H9 (cell line): ENCODE results near the gene KRTAP19-5. TPM values are rescaled to one million over a fixed set of nuclear protein-coding genes. Genes with fewer than 3 reads are reported as not detected.

Source experiments
- DNase-seq: peaks from one replicate; pipeline ENCODE4 v3.0.0-alpha.2; 2017
- H2AFZ ChIP-seq: one replicate; pipeline ENCODE4 v1.6.1; 2013; ENCODE audit warnings: mild to moderate bottlenecking, low read length, control low read depth, moderate library complexity
- H2AK5ac ChIP-seq: 2 replicates; pipeline ENCODE4 v1.6.1; 2013; ENCODE audit warnings: low read length, control low read depth, mixed read lengths; ENCODE audit not compliant: insufficient read length
- H2BK120ac ChIP-seq: one replicate; pipeline ENCODE4 v1.6.1; 2013; ENCODE audit warnings: low read depth, mild to moderate bottlenecking, low read length, control low read depth, inconsistent platforms; ENCODE audit not compliant: poor library complexity, severe bottlenecking
- H2BK12ac ChIP-seq: 2 replicates; pipeline ENCODE4 v1.6.1; 2013; ENCODE audit warnings: low read length, control low read depth, mixed read lengths, low read depth; ENCODE audit not compliant: insufficient read length
- H2BK15ac ChIP-seq: 2 replicates; pipeline ENCODE4 v1.6.1; 2013; ENCODE audit warnings: low read depth, low read length, control low read depth
- H2BK20ac ChIP-seq: one replicate; pipeline ENCODE4 v1.6.1; 2013; ENCODE audit warnings: low read depth, mild to moderate bottlenecking, low read length, control low read depth, inconsistent platforms; ENCODE audit not compliant: poor library complexity, severe bottlenecking
- H2BK5ac ChIP-seq: 2 replicates; pipeline ENCODE4 v1.6.1; 2013; ENCODE audit warnings: low read length, control low read depth, mixed read lengths; ENCODE audit not compliant: insufficient read length
- H3K14ac ChIP-seq: 2 replicates; pipeline ENCODE4 v1.6.1; 2013; ENCODE audit warnings: low read length, control low read depth; ENCODE audit not compliant: insufficient read depth
- H3K18ac ChIP-seq: 2 replicates; pipeline ENCODE4 v1.6.1; 2013; ENCODE audit warnings: low read depth, mild to moderate bottlenecking, mixed read lengths, low read length, control low read depth; ENCODE audit not compliant: insufficient read length
- H3K23ac ChIP-seq: 2 replicates; pipeline ENCODE4 v1.6.1; 2013; ENCODE audit warnings: low read length, control low read depth, mixed read lengths, low read depth; ENCODE audit not compliant: insufficient read length
- H3K23me2 ChIP-seq: 2 replicates; pipeline ENCODE4 v1.6.1; 2013; ENCODE audit warnings: low read depth, mild to moderate bottlenecking, mixed read lengths, low read length, control low read depth; ENCODE audit not compliant: insufficient read length, poor library complexity, severe bottlenecking
- H3K27ac ChIP-seq: 2 replicates; pipeline ENCODE4 v1.5.1; 2013; ENCODE audit warnings: low read length, control low read depth, mixed read lengths, low read depth; ENCODE audit not compliant: insufficient read length
- H3K27me3 ChIP-seq: 2 replicates; pipeline ENCODE4 v1.6.1; 2013; ENCODE audit warnings: low read length, control low read depth, inconsistent platforms; ENCODE audit not compliant: insufficient read depth
- H3K4ac ChIP-seq: 2 replicates; pipeline ENCODE4 v1.6.1; 2013; ENCODE audit warnings: low read depth, mild to moderate bottlenecking, control low read depth, inconsistent platforms, low read length, moderate library complexity
- H3K4me1 ChIP-seq: 2 replicates; pipeline ENCODE4 v1.6.1; 2013; ENCODE audit warnings: low read length, control low read depth, inconsistent platforms; ENCODE audit not compliant: insufficient read depth
- H3K4me2 ChIP-seq: 2 replicates; pipeline ENCODE4 v1.6.1; 2013; ENCODE audit warnings: low read length, control low read depth, mixed read lengths; ENCODE audit not compliant: insufficient read length, insufficient read depth
- H3K56ac ChIP-seq: 2 replicates; pipeline ENCODE4 v1.6.1; 2013; ENCODE audit warnings: low read depth, mild to moderate bottlenecking, mixed read lengths, low read length, control low read depth; ENCODE audit not compliant: insufficient read length
- H3K79me1 ChIP-seq: 2 replicates; pipeline ENCODE4 v1.6.1; 2013; ENCODE audit warnings: low read depth, mild to moderate bottlenecking, moderate library complexity, low read length, control low read depth, inconsistent platforms; ENCODE audit not compliant: insufficient read depth, poor library complexity, severe bottlenecking
- H3K79me2 ChIP-seq: 2 replicates; pipeline ENCODE4 v1.6.1; 2013; ENCODE audit warnings: low read length, control low read depth, inconsistent platforms; ENCODE audit not compliant: insufficient read depth
- H3K9ac ChIP-seq: 2 replicates; pipeline ENCODE4 v1.6.1; 2013; ENCODE audit warnings: low read length, control low read depth, mixed read lengths; ENCODE audit not compliant: insufficient read length; ENCODE audit errors: extremely low read depth
- H3K9me3 ChIP-seq: one replicate; pipeline ENCODE4 v1.6.1; 2013; ENCODE audit warnings: low read depth, low read length, inconsistent platforms; ENCODE audit not compliant: control insufficient read depth
- H3T11ph ChIP-seq: one replicate; pipeline ENCODE4 v1.6.1; 2013; ENCODE audit warnings: mild to moderate bottlenecking, low read length, control low read depth, inconsistent platforms
- H4K20me1 ChIP-seq: one replicate; pipeline ENCODE4 v1.6.1; 2013; ENCODE audit not compliant: control insufficient read depth, insufficient read length, insufficient read depth
- H4K5ac ChIP-seq: 2 replicates; pipeline ENCODE4 v1.6.1; 2013; ENCODE audit warnings: low read depth, mild to moderate bottlenecking, mixed read lengths, low read length, control low read depth; ENCODE audit not compliant: insufficient read length
- H4K8ac ChIP-seq: replicated peaks from 2 replicates; pipeline ENCODE4 v1.6.1; 2013; ENCODE audit warnings: low read length, control low read depth, mixed read lengths, low read depth; ENCODE audit not compliant: insufficient read length
- H4K91ac ChIP-seq: 2 replicates; pipeline ENCODE4 v1.6.1; 2013; ENCODE audit warnings: low read depth, mild to moderate bottlenecking, moderate library complexity, mixed read lengths, low read length, control low read depth; ENCODE audit not compliant: insufficient read length
- H3K27ac Mint-ChIP-seq, 3 experiments: 2 replicates in 2 of 3; 3 replicates in 1 of 3; pipeline ENCODE4 v1.8.0; 2020 to 2021; ENCODE audit warnings: mixed read lengths in 3 of 3, mild to moderate bottlenecking in 1 of 3, moderate library complexity in 1 of 3
- H3K27me3 Mint-ChIP-seq: 2 replicates; pipeline ENCODE4 v1.8.0; 2021; ENCODE audit warnings: low read depth, mild to moderate bottlenecking, moderate library complexity, mixed read lengths
- H3K36me3 Mint-ChIP-seq, 3 experiments: 2 replicates in 2 of 3; 3 replicates in 1 of 3; pipeline ENCODE4 v1.8.0; 2020 to 2021; ENCODE audit warnings: low read depth in 3 of 3, mixed read lengths in 3 of 3; ENCODE audit not compliant: insufficient read depth in 1 of 3
- H3K4me1 Mint-ChIP-seq, 2 experiments: 2 replicates each; pipeline ENCODE4 v1.8.0; 2020; ENCODE audit warnings: mixed read lengths in 2 of 2
- H3K4me3 Mint-ChIP-seq, 2 experiments: 2 replicates in 1 of 2; 3 replicates in 1 of 2; pipeline ENCODE4 v1.8.0; 2020 to 2021; ENCODE audit warnings: mild to moderate bottlenecking in 2 of 2, mixed read lengths in 2 of 2, moderate library complexity in 1 of 2
- H3K9me3 Mint-ChIP-seq, 2 experiments: 2 replicates in 1 of 2; 3 replicates in 1 of 2; pipeline ENCODE4 v1.8.0; 2020; ENCODE audit warnings: mild to moderate bottlenecking in 2 of 2, mixed read lengths in 2 of 2, moderate library complexity in 1 of 2
- WGBS: extraction: QIAGEN DNeasy Blood & Tissue Kit; methylation state at CpG from one replicate; pipeline ENCODE4 v1.1.7; 2013; ENCODE audit warnings: missing lambda C conversion rate, low lambda C conversion rate, mixed read lengths; ENCODE audit not compliant: insufficient read length; ENCODE audit errors: extremely low coverage; 5-methylcytosine and 5-hydroxymethylcytosine counted together
- total RNA-seq: library from RNA; stranded (reverse); gene quantifications from 2 replicates; pipeline ENCODE4 v1.2.1, GENCODE V29; 2021
- TF ChIP-seq, protein P1 (sequence below): fragments of 200-600 bp; sonication (generic); conservative IDR thresholded peaks from 3 replicates; pipeline ENCODE4 v1.8.0; 2021; ENCODE audit warnings: antibody characterized with exemption, mild to moderate bottlenecking

KRTAP19-5 gene
- total RNA-seq, 1 experiment from 2014 or later = not detected

DNA sequence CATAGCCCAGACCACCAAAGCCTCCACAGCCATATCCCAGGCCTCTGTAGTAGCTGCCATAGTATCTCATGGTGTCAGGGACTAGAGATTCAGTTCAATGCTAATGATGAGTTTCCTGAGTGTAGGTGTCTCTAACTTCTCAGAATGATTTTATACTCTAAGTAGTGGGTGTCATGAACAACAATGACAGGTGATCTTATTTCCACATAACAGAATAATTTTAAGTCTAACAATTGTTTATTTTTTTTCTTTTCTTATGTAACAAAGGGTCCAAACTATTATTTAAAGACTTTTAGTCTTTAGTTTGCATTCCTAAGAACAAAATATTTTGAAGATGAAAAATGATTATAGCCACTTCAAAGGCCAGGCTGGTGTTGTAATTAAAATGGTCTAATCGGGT is 39.8 kb upstream of the KRTAP19-5 start, which contains the start of gene KRTAP19-6:
Gene KRTAP19-6, minus strand, starts transcription at position 101 of the 400 bp plus-strand sequence. Its CDS starts 31 bp downstream, at position 70.
- no peaks in the 10 kb centered on the region; the same call in 1 of the 2 replicates for H3K27me3 Mint-ChIP-seq
- Histone ChIP-seq H3K9me3 (no peaks in the 10 kb centered on the region), H2BK120ac (no peak within 1 kb of the TSS), H3K14ac (no peak within 1 kb of the TSS), H2BK5ac (no peak within 1 kb of the TSS), H3K27ac (no peak within 1 kb of the TSS), H2AK5ac (no peak within 1 kb of the TSS), H3K56ac (no peak within 1 kb of the TSS), H3K4me2 (no peak within 1 kb of the TSS), H3K23me2 (no peaks in the 10 kb centered on the region), H3T11ph (no peak within 1 kb of the TSS), H2AFZ (no peak within 1 kb of the TSS), H2BK15ac (no peak within 1 kb of the TSS), H3K9ac (no peak within 1 kb of the TSS), H4K5ac (no peak within 1 kb of the TSS), H3K79me2 (no peaks in the 10 kb centered on the region), H2BK12ac (no peak within 1 kb of the TSS), H3K4ac (no peak within 1 kb of the TSS), H3K23ac (no peak within 1 kb of the TSS), H3K4me1 (no peaks in the 10 kb centered on the region), H3K27me3 (no peaks in the 10 kb centered on the region), H4K8ac (no peak within 1 kb of the TSS), H4K20me1 (no peaks in the 10 kb centered on the region), H3K79me1 (no peaks in the 10 kb centered on the region), H2BK20ac (no peak within 1 kb of the TSS), H3K18ac (no peak within 1 kb of the TSS), H4K91ac (no peak within 1 kb of the TSS)
- no peaks in the 10 kb centered on the region for H3K4me1 Mint-ChIP-seq
- DNase-seq = no peak
- peaks cover 0 to 14% of the 10 kb centered on the region in 2 experiments; a peak in 2 of 5 replicates for H3K9me3 Mint-ChIP-seq
- TF ChIP-seq, protein P1, sequence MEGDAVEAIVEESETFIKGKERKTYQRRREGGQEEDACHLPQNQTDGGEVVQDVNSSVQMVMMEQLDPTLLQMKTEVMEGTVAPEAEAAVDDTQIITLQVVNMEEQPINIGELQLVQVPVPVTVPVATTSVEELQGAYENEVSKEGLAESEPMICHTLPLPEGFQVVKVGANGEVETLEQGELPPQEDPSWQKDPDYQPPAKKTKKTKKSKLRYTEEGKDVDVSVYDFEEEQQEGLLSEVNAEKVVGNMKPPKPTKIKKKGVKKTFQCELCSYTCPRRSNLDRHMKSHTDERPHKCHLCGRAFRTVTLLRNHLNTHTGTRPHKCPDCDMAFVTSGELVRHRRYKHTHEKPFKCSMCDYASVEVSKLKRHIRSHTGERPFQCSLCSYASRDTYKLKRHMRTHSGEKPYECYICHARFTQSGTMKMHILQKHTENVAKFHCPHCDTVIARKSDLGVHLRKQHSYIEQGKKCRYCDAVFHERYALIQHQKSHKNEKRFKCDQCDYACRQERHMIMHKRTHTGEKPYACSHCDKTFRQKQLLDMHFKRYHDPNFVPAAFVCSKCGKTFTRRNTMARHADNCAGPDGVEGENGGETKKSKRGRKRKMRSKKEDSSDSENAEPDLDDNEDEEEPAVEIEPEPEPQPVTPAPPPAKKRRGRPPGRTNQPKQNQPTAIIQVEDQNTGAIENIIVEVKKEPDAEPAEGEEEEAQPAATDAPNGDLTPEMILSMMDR = no peak
- H3K4me3 Mint-ChIP-seq = no peak within 1 kb of the TSS
- peaks cover 0 to 7% (median 0%) of the 10 kb centered on the region in 3 experiments; a peak in 1 of 7 replicates for H3K36me3 Mint-ChIP-seq
- no CpG with 5 or more reads among the region's 1 CpG for WGBS
- H3K27ac Mint-ChIP-seq = no peak within 1 kb of the TSS
